Activated T-helper 9 cell treated with anti-CD3 and anti-CD28 coated beads, Interleukin-2, amount 50 U/mL, for 16 hours (primary cell): Measurements from ENCODE around the gene RMDN3.

Source experiments
- DNase-seq: peaks from one replicate; pipeline ENCODE4 v3.0.0-alpha.2; 2020; ENCODE audit warnings: low read depth

RMDN3 gene

DNA sequence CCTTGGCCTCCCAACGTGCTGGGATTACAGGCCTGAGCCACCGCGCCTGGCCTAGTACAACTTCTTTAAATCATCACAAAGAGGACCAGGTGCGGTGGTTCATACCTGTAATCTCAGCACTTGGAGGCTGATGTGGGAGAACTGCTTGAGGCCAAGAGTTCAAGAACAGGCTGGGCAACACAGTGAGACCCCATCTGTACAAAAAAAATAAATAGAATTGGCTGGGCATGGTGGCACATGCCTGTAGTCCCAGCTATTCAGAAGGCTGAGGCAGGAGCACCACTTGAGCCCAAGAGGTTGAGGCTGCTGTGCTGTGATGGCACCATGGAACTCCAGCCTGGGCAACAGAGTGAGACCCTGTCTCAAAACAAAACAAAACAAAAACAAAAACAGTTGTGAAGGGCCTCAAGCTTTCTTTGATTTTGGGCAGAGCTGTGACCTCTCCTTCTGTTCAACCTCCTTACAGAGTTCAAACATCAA is 5.9 kb downstream of the RMDN3 start:
- no peak for DNase-seq

DNA sequence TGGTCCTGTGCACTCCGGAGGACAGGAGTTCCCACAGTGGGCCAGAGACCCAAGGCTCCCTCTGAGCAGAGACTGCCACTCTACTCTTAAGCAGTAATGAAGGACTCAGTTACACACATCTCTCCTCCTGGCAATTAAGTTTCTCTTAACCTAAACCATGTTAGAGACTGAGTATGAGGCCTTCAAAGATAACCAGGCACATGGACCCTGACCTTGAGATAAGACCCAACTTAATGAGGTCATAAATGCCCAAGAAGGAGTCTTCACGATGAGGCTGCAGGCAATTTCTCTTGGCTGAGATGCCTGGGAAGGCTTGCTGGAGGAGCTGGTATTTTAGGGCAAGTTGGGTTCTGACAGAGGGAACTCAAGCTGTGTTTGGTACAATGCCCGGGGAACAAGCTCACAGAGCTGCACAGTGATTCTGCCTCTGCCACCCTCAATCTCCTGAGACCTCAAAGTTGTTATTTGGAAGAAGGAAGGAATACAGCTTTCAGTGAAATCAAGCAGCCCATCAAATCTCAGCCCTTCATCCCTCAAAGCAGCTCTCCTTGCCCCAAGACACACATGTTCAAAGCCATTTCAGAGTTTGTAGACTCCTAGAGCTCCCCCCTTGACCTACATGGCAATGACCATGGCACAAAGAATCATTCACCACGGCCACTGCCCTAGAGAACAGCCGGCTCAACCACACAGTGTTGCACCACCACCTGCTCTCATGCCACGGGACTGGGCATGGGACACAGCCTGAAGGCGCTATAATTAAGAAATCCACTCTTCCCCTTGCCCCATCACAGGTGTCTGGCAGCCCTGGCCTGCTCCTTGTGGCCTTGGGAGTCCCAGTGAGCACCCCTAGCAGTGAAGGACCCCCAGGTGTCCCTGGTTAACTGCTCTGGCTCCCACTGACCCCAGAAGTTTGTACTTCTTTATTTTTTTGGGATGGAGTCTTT is 7.1 kb downstream of the RMDN3 start:
- DNase-seq = no peak

DNA sequence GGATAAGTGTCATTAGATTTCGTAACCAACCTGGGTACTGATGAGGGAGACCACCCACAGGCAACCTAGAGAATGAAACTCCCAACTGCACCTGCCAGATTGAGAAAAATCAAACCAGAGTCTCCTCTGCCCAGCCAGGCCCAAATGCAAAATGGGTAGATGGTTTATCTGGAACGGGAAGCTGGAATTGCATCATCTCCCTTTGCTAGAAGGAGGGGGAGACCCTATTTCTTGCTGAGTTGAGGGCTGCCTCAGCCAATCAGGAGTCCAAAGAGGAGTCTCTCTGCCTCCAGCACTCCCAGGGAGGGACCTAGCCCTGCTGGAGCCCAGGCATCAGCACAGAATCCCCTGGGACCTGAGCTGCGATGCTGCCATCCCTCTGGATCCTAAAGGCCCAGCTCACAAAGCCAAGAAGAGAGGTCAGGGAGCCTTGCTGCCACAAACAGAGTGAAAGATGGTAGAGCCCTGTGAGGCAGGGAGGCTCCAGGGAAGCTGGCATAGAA is 8.1 kb downstream of the RMDN3 start:
- DNase-seq = no peak

DNA sequence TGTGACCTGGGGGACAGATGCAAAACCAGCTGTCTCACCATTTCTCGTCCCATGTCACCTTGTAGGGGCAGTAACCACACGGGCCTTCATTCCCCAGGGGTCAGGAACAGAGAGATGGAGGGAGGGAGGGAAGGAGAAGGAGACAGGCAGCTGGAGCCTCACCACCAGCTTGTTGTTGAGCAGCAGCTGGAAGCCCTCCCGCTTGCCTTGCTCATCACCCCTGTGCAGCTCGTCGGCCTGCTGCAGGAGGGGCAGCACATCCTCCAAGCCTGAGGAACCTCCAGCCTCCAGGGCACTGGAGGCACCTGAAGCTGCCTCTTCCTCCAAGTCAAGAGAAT is 10.3 kb downstream of the RMDN3 start:
- no peak for DNase-seq

DNA sequence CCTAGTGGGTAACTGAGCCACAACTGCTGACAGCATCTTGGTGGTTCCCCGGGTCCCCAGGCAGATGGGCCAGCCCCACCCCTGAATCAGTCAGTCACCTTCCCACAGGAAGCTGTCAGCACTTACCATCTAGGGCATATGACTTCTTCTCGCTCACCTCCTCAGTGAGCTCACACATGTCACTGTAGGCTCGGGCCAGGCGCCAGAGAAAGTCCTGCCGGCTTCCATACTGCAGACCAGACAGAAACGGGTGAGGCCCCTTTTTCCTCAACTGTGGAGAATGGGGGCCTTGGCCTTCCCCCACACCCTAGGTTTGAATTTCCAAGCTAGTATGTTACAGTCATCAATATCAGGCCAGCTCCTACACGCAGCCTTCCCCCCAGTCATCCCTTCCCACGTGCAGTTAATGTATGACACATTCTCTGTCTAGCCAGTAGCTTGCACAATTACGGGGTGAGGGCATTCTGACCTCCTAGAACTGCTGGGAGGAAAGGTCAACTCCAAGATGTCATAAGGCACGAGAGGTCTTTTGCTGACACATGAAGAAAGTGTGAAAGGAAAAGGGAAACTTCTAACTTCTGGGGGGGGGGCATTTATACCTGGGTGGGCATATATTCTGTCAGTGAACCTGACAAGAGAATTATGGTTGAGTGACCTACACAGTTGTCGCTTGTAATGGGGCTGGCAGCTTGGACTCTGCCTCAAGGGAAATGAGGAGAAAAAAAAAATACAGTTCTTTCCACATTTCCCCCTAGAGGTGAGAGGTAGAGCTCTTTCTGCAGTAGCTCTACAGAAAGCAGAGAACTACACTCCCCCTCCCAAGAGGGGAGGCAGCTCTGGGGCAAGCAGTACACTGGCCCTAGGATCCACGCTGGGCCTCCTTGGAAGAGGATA is 10.9 kb downstream of the RMDN3 start:
- DNase-seq = peak; percentile 62

DNA sequence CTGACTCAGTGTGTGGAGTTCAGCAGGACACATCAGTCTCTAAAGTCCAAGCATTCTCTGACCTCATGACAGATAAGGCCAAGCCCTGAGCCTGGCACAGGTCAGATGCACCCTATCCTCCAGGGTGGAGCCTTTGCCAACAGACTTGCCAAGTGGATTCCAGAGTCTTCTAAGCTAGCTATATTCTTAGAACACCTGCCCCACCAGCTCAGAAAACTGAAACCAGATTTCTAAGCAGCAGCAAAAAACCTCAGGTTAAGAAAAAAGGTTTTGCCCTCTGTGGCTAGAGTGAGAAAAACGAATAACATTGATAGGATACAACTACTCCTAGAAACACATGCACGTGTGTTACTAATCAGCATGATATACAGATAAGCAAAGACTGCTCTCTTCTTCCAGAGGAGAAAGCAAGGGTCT is 11.6 kb downstream of the RMDN3 start:
- no peak for DNase-seq

DNA sequence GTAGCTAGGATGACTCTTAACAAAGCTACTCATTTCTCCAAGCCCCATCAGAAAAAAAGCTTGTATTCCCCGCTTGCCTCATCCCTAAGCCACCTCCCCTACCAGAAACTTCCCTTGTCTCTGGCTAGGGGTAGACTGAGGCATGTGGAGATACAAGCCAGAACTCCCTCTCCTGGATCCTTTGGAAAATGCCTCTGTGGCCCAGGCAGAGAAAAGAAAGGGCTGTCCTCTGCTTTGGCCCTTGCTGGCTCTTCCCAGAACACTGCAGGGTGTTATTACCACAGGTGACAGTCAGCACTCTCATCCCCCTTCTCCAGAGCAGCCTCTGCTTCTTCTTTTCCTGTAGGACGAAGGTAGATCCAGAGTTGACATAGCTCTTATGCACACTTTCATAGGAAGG is 15.2 kb downstream of the RMDN3 start:
- no peak for DNase-seq

DNA sequence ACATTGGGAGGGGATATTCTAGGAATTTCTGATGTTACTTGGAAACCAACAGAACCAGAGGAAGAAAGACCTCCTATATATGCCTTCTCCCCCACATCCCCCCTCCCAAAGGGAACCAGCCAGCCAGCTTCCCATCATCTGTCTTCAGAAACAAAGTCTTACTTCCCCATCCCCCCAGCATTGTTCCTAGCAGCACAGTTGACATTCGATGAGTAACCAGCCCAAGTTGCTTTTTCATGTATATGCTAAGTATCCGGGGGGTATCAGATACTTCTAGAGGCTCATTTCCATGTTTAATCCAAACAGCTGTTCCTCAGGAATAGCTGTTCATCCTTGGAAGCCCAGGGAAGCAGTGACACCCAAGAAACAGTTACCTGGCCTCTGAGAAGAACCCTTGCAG is 16.0 kb downstream of the RMDN3 start:
- DNase-seq = no peak

DNA sequence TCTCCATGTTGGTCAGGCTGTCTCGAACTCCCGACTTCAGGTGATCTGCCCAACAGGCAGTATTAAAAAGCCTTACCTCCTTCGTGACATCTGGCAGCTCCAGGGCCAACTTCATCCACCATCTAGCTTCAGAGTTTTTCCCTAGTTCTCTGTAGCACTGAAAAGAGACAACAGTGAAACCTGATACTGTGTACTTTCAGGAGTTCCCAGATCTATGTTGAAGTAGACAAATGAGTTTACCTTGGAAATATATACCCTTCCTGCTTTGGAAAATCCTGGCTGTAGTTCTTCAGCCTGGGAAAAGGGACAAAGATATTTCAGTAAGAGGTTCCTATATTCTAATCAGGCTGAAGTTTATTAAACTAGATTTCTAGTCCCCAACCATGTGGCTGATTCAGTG is 18.0 kb downstream of the RMDN3 start:
- DNase-seq = no peak

DNA sequence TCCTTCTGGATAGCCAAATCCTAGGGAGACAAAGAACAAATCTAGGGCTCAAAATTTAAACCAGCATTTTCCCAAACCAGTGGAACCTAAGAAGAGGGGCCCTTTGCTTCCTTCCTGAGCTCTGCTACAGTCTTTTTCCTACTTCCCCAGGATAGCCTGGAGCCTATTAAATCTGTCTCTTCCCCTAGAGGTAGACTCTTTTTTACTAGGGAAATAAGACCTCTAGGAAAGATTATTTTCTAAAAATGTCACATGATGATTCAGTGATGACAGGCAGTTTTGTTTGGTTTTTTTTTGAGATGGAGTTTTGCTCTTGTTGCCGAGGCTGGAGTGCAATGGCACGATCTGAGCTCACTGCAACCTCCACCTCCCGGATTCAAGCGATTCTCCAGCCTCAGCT is 18.5 kb downstream of the RMDN3 start:
- DNase-seq = no peak

DNA sequence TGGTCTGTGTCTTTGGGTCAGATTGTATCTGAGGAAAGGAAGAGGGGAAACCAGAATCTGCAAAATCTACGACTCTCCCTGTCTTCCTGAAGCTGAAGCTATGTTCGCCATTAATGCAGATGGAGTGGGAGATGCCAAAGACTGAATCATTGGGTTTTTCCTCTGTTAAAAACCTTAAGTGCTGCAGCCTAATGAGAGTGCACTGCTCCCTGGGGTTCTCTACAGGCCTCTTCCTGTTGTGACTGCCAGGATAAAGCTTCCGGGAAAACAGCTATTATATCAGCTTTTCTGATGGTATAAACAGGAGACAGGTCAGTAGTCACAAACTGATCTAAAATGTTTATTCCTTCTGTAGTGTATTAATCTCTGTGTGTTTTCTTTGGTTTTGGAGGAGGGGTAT is 24.0 kb downstream of the RMDN3 start:
- no peak for DNase-seq

DNA sequence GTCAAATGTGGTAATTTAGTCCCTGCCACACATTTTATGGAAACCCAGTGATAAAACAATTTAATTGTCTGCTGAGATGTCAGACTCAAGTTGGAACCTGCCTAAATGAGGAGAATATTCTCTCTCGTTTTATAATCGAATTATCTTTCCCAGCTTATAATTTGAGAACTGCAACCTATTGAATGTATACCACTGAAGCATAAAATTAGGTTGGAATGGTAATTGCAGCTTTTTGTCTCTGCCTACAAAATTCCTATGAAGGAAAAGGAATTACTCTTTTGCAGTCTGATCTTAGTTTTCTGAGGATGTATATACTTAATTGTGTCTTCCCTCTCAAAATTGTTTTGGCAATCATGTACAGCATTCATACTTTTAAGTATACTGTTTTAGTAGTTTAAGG is 31.1 kb downstream of the RMDN3 start:
- no peak for DNase-seq

DNA sequence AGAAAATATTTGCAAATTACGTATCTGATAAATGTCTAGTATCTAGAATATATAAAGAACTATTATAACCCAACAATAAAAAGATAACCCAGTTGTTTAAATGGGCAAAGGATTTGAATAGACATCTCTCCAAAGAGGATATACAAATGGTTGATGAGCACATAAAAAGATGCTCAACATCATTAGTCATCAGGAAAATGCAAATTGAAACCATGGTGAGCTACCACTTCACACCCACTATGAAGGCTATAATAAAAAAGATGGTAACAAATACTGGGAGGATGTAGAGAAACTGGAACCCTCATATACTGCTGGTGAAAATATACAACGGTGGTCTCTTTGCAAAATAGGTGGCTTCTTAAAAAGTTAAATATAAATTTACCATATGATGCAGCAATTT is 32.1 kb downstream of the RMDN3 start:
- no peak for DNase-seq

DNA sequence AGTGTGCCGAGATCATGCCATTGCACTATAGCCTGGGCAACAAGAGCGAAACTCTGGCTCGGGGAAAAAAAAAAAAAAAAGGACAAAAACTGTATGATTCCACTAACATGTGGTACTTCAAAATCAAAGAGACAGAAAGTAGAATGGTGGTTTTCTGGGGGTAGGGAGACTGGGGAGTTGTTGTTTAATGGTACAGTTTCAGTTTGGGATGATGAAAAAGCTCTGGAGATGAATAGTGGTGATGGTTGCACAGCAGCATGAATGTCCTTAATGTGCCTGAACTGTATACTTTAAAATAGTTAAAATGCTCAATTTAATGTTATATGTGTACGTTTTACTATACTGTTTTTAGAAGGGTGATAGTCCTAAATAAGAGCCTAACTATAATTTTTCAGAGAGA is 32.7 kb downstream of the RMDN3 start:
- DNase-seq = no peak

DNA sequence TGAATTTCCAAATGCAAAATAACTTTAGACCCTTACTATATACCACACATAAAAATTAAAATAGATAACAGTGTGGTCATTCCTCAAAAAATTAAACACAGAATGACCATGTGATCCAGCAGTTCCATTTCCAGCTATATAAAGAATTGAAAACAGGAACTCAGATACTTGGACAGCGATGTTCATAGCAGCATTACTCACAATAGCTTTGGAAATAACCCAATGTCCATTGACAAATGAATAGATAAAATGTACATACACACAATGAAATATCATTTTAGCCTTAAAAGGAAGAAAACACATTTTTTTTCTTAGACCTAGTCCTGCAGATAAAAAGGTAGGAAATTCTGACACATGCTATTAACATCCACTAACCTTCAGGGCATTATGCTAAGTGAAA is 33.4 kb downstream of the RMDN3 start:
- DNase-seq = no peak

DNA sequence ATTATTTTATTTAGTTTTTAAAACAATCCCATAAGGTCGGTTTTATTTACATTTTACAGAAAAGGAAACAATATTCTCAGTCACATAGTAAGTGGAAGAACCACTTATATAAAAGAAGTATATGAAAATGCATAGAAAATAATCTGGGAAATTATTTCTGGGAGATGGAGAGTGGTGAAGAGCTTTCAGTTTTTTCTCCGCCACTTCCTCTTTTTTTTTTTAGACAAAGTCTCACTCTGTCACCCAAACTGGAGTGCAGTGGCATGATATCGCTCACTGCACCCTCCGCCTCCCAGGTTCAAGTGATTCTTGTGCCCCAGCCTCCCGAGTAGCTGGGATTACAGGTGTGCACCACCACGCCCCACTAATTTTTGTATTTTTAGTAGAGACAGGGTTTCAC is 38.9 kb downstream of the RMDN3 start:
- no peak for DNase-seq

DNA sequence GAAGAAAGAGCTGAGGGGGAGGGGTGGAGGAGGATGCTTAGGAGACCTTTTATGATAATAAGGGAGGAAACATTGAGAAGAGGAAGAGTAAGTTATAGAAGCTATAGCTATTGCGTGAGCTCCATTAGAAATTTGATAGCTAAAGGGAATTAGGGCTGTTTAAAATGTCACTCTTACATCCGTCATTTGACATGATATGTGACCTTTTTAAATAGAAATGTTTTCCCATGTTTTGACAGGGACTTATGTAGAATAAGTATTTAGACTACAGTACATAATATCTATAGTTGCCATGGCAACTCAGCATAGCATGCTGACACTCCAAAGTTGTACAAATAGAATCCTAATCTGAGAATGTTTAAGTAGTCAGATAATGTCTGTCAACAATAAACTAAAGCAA is 40.9 kb downstream of the RMDN3 start:
- DNase-seq = no peak

DNA sequence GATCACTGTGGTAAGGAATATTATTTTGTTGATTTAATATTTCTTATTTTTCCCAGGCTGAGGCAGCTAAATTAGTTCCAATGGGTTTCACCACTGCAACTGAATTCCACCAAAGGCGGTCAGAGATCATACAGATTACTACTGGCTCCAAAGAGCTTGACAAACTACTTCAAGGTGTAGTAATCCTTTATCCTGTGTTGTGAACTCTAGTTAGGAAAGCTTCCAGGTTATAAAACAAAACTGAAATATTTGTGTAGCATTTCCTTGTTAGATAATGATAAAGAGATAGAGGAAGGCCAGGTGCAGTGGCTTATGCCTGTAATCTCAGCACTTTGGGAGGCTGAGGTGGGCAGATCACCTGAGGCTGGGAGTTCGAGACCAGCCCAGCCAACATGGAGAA is 48.9 kb downstream of the RMDN3 start:
- DNase-seq = no peak

DNA sequence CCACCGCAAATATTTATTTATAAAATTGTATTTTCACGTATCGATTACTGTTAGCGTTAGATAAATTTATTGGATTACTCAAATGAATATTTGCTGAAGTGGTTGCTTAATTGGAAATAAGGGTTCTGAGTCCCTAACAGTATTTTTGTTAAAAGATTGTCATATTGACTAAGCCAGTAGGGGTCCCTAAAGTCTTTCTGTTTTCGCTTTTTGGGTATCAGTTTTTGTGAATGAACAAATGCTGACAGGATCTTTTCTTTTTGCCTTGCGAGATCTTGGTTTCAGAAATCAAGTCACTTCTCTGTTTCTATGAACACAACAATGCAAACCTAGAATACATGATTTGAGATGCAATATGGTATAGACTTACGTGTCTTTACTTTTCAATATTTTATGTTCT is 53.0 kb downstream of the RMDN3 start:
- DNase-seq = no peak

DNA sequence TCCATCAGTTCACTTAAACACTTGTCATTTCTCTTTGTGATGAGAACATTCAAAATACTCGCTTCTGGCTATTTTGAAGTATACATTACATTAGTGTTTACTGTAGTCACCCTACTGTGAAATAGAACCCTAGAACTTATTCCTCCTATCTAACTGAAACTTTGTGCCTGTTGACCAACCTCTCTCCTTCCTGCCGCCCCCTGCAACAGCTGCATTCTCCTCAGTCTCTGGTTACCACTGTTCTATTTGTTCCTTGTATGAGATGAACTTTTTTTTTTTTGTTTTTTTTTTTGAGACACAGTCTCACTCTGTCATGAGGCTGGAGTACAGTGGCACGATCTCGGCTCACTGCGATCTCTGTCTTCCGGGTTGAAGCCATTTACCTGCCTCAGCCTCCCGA is 57.1 kb downstream of the RMDN3 start:
- no peak for DNase-seq

DNA sequence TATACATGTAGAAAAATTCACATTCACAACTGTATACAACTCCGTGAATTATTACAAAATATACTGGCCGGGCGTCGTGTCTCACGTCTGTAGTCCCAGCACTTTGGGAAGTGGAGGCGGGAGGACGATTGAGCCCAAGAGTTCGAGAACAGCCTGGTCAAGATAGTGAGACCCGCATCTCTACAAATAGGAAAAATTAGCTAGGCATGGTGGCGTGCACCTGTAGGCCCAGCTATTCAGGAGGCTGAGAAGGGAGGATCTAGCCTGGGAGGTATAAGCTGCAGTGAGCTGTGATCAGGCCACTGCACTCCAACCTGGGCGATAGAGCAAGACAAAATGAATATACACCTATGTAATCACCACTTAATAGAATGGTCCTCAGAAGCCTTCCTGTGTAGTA is 58.8 kb downstream of the RMDN3 start:
- DNase-seq = no peak

DNA sequence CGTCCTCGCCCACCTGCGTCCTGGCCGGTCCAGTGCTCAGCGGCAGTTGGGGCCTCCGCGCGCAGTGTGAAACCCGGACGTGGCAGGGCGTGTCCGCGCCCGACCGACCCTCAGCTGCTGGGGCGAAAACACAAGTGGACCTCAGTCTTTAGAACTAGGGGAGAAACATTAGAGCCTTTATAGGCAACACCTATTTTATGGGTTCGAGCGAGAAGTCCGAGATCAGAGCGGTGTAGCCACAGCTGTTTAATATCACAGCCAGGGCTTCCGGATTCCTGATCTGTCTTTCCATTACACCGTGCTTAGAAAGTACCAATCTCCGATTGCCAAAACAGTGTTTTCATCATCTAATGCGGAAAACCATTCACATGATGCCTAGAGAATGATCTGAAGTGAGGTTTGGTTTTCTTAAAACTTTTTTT is 59.6 kb downstream of the RMDN3 start:
- no peak for DNase-seq
